GM12878 (cell line): ENCODE results near the gene CLEC16A. TPM values are rescaled to one million over a fixed set of nuclear protein-coding genes. Genes with fewer than 3 reads are reported as not detected.

Source experiments
- BMI1 ChIP-seq: fragments of 450-650 bp; IDR thresholded peaks from 2 replicates; pipeline ENCODE4 v1.6.1; 2016; ENCODE audit warnings: mild to moderate bottlenecking, moderate library complexity, borderline replicate concordance
- CHD2 ChIP-seq: IDR thresholded peaks from 2 replicates; pipeline ENCODE4 v1.6.1; 2011; ENCODE audit warnings: low read depth, low read length, improper control_type of control experiment, borderline replicate concordance
- CREM ChIP-seq: IDR thresholded peaks from 2 replicates; pipeline ENCODE4 v1.6.1; 2014; ENCODE audit warnings: antibody characterized with exemption, low read depth
- CTCF ChIP-seq, 3 experiments: IDR thresholded peaks in 2 of 3; conservative IDR thresholded peaks in 1 of 3; 2 replicates each; pipeline ENCODE4 v1.5.1; 2011; ENCODE audit warnings: low read depth in 3 of 3, low read length in 3 of 3, mild to moderate bottlenecking in 3 of 3, control low read depth in 2 of 3, moderate library complexity in 2 of 3, inconsistent platforms in 1 of 3, mixed read lengths in 1 of 3; ENCODE audit not compliant: control insufficient read depth in 2 of 3, insufficient read depth in 1 of 3; ENCODE audit errors: extremely low read depth in 1 of 3
- E2F4 ChIP-seq: IDR thresholded peaks from 2 replicates; pipeline ENCODE4 v1.6.1; 2012; ENCODE audit warnings: low read depth, low read length, improper control_type of control experiment
- E2F8 ChIP-seq: fragments of 450-650 bp; IDR thresholded peaks from 2 replicates; pipeline ENCODE4 v1.6.1; 2018; ENCODE audit warnings: mild to moderate bottlenecking, low read depth, moderate library complexity; ENCODE audit not compliant: partially characterized antibody
- ETV6 ChIP-seq, 2 experiments: fragments of 450-650 bp in 1 of 2; IDR thresholded peaks in 1 of 2; conservative IDR thresholded peaks in 1 of 2; 2 replicates each; pipeline ENCODE4 v1.6.1; 2014; ENCODE audit warnings: antibody characterized with exemption in 1 of 2, borderline replicate concordance in 1 of 2, low read depth in 1 of 2, mild to moderate bottlenecking in 1 of 2, moderate library complexity in 1 of 2
- FOS ChIP-seq: IDR thresholded peaks from 3 replicates; pipeline ENCODE4 v1.6.1; 2011; ENCODE audit warnings: borderline replicate concordance; ENCODE audit not compliant: insufficient read length; ENCODE audit errors: extremely low read depth
- GATAD2B ChIP-seq: fragments of 450-650 bp; conservative IDR thresholded peaks from 2 replicates; pipeline ENCODE4 v1.6.1; 2017; ENCODE audit warnings: low read depth, mild to moderate bottlenecking, moderate library complexity
- IKZF2 ChIP-seq, 2 experiments: fragments of 450-650 bp; IDR thresholded peaks; 2 replicates each; pipeline ENCODE4 v1.6.1; 2017; ENCODE audit warnings: mild to moderate bottlenecking in 2 of 2, moderate library complexity in 2 of 2
- MEF2B ChIP-seq: fragments of 450-650 bp; IDR thresholded peaks from 2 replicates; pipeline ENCODE4 v1.6.1; 2018; ENCODE audit warnings: mild to moderate bottlenecking, moderate library complexity; ENCODE audit not compliant: partially characterized antibody, poor library complexity, severe bottlenecking
- NBN ChIP-seq: fragments of 450-650 bp; IDR thresholded peaks from 2 replicates; pipeline ENCODE4 v1.6.1; 2016
- NFYB ChIP-seq: IDR thresholded peaks from 2 replicates; pipeline ENCODE4 v1.6.1; 2011; ENCODE audit warnings: low read depth, mild to moderate bottlenecking, low read length, improper control_type of control experiment, moderate library complexity; ENCODE audit not compliant: insufficient read depth
- POLR2AphosphoS2 ChIP-seq: IDR thresholded peaks from 2 replicates; pipeline ENCODE4 v1.6.1; 2011; ENCODE audit warnings: low read depth, mild to moderate bottlenecking, low read length, improper control_type of control experiment, moderate library complexity
- RELA ChIP-seq: fragments of 450-650 bp; IDR thresholded peaks from 2 replicates; pipeline ENCODE4 v1.8.0; 2014; ENCODE audit warnings: borderline replicate concordance; ENCODE audit not compliant: partially characterized antibody
- SREBF2 ChIP-seq: IDR thresholded peaks from 2 replicates; pipeline ENCODE4 v1.6.1; 2012; ENCODE audit warnings: mild to moderate bottlenecking, low read length
- ZBTB11 ChIP-seq: fragments of 450-650 bp; formaldehyde crosslinking; IDR thresholded peaks from 2 replicates; pipeline ENCODE4 v1.5.0; 2022; ENCODE audit warnings: mild to moderate bottlenecking, missing genetic modification characterization
- ZNF274 ChIP-seq: IDR thresholded peaks from one replicate; pipeline ENCODE4 v1.8.0; 2011; ENCODE audit not compliant: insufficient read length, insufficient read depth
- ZSCAN29 ChIP-seq: fragments of 450-650 bp; IDR thresholded peaks from 2 replicates; pipeline ENCODE4 v1.6.1; 2017; ENCODE audit warnings: mild to moderate bottlenecking, moderate library complexity
- polyA plus RNA-seq, 11 experiments: library from polyadenylated mRNA; depleted of rRNA in 4 of 11; unstranded in 6 of 11; stranded (reverse) in 5 of 11; fragments of >200 nt; fragmentation: Nextera tagmentation in 4 of 11; fragmentation: Illumina TruSeq in 1 of 11; extraction: Ambion mirVana in 4 of 11; extraction: Trizol in 1 of 11; gene quantifications; 1 replicate in 1 of 11; 2 replicates in 10 of 11; pipeline versions ENCODE4 v1.2.1 to v1.2.3, GENCODE V29; 2011 to 2016; ENCODE audit warnings: inconsistent platforms in 2 of 11, missing spikeins in 2 of 11, low read depth in 1 of 11
- total RNA-seq, 4 experiments: library from RNA; depleted of rRNA in 3 of 4; stranded (reverse); fragments of >200 nt in 3 of 4; fragmentation: Illumina TruSeq in 1 of 4; extraction: Trizol in 1 of 4; gene quantifications; 2 replicates each; pipeline versions ENCODE4 v1.2.1 to v1.2.3, GENCODE V29; 2013 to 2021

Gene CLEC16A
- total and polyA plus RNA-seq, 10 of the 15 experiments (the other 5 are each of a cell fraction or from before 2014, with no cell fraction given): 1.5 to 28.8 (median 19.2) TPM

GRCh38 chr16:11094075-11094856 lies 149.9 kb downstream of the CLEC16A start (continued):
- TF ChIP-seq E2F4 (no peak), SREBF2 (no peak), ZBTB11 (CRISPR knock-in tag) (no peak), NFYB (no peak), BMI1 (no peak), E2F8 (no peak), IKZF2 (IDR thresholded peaks at IDR 0.05) (peak; percentile 67 to 78; a peak in 3 of 4 replicates), CHD2 (0 out of 2 replicates have a peak, but pooled peaks have one; percentile 28), CTCF (IDR thresholded peaks at IDR 0.05 in 2 of 3, conservative IDR thresholded peaks at IDR 0.05 in 1 of 3; ENCODE audit: control insufficient read depth in 2 of 3, extremely low read depth in 1 of 3, insufficient read depth in 1 of 3, low read depth in 3 of 3, low read length in 3 of 3) (no peak), MEF2B (no peak), ETV6 (conservative IDR thresholded peaks at IDR 0.05 in 1 of 2, IDR thresholded peaks at IDR 0.05 in 1 of 2; ENCODE audit: borderline replicate concordance in 1 of 2, low read depth in 1 of 2) (no peak), POLR2AphosphoS2 (no peak), FOS (no peak), RELA (no peak), GATAD2B (no peak; the same call in 1 of the 2 replicates), NBN (peak; percentile 42; the same call in 1 of the 2 replicates), CREM (no peak), ZNF274 (no peak), ZSCAN29 (no peak)
